Measurements from ENCODE around the gene RAC3.

RAC3 gene

DNA sequence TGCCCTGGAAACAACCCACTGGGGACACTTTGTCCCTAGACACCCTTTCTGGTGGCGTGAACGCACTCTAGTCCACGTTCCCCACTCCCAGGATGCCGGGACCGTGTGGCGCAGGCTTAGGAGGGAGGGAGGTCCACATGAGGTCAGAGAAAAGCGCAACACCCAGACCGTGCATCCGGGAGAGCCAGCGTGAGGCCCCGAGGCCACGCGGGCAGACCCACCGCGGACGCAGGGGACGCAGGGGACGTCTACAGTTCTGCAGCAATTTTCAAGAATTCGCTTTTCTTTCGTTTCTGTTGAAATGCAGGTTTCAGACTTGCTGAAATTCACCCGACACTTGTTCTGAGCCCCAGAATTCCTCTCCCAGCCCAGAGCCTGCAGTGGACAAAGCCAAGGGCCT is 15.4 kb downstream of the RAC3 start:
- TF ChIP-seq CTCF (IDR thresholded peaks at IDR 0.05; ENCODE audit: borderline replicate concordance, insufficient read depth, low read depth, low read length): no peak
- H3K4me3 ChIP-seq (ENCODE audit: low read depth, low read length): no peak overlapping the region

- no peak for TF ChIP-seq CTCF (IDR thresholded peaks at IDR 0.05; ENCODE audit: borderline replicate concordance, insufficient read depth, low read depth, low read length)
These were observed 15.9 kb downstream of the RAC3 start for GRCh38 chr17:82047379-82047778.

DNA sequence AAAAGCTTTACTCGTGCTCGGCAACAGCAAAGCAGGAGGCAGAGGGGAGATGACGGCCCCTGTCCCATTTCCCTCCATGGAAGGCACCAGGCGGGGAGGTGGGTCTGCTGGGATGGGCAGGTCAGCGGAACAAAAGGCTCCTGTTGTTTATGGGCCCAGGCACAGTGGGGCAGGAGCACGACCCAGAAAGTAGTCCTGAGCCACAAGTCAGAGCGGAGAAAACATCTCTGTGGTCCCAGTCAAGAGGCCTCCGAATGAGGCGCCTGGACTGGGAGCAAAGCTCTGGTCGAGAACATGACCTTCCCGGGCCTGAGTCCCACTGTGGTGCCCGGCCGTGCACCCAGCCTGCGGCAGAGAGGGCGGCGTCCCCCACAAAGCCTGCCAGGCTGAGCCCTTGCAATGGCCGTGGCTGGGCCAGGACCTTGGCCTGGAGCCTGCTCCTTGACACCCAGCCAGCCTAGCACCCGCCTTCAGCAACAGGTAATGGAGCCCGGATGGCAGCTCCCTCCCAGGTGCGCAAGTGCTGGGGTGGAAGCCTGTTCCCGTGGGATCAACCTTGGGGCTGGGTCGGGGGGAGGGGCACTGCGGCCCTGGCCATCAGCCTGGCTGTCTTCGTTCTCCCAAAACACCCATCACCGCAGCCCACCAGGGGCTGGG is 16.6 kb downstream of the RAC3 start:
- TF ChIP-seq CTCF (IDR thresholded peaks at IDR 0.05; ENCODE audit: borderline replicate concordance, insufficient read depth, low read depth, low read length): no peak
- H3K4me3 ChIP-seq (ENCODE audit: low read depth, low read length): no peak overlapping the region

More at GRCh38 chr17:82047379-82047778, 15.9 kb downstream of the RAC3 start:
- H3K4me3 ChIP-seq (ENCODE audit: low read depth, low read length): no peak overlapping the region

GRCh38 chr17:82048571-82048971 is 17.1 kb downstream of the RAC3 start:
- no peak for TF ChIP-seq CTCF (IDR thresholded peaks at IDR 0.05; ENCODE audit: borderline replicate concordance, insufficient read depth, low read depth, low read length)

GRCh38 chr17:82049106-82049505 is 17.6 kb downstream of the RAC3 start:
- H3K4me3 ChIP-seq (ENCODE audit: low read depth, low read length): no peak overlapping the region
- TF ChIP-seq CTCF (IDR thresholded peaks at IDR 0.05; ENCODE audit: borderline replicate concordance, insufficient read depth, low read depth, low read length): no peak

More at GRCh38 chr17:82048571-82048971, 17.1 kb downstream of the RAC3 start:
- H3K4me3 ChIP-seq (ENCODE audit: low read depth, low read length): no peak overlapping the region

DNA sequence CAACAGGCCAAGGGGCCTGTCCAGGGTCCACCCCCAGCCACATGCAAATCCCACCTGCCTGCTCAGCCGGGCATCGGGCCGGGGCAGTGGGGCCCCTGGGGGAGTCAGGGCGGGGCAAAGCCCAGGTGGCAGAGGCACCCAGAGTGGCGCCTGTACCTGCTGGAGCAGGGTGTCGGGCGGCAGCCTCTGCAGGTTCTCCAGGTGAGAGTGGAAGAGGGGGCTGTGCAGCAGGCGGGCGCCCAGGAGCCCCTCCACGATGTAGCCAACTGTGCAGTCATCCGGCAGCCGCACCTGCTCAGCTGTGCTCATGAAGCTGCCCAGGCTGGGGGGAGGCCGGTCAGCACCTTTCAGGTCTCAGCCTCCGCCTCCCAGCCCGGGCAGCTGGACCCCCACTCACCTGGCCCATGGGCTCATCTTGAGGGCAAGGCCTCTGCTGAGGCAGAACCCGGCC is 18.1 kb downstream of the RAC3 start:
- H3K4me3 ChIP-seq (ENCODE audit: low read depth, low read length): no peak overlapping the region
- no peak for TF ChIP-seq CTCF (IDR thresholded peaks at IDR 0.05; ENCODE audit: borderline replicate concordance, insufficient read depth, low read depth, low read length)

- H3K4me3 ChIP-seq (ENCODE audit: low read depth, low read length): no peak overlapping the region
- no peak for TF ChIP-seq CTCF (IDR thresholded peaks at IDR 0.05; ENCODE audit: borderline replicate concordance, insufficient read depth, low read depth, low read length)
These were observed 18.8 kb downstream of the RAC3 start for GRCh38 chr17:82050152-82050760.

All from GM12875 (cell line).